DND-41 (cell line): ENCODE results near the gene TPRN.

ENCODE experiments used
- ATAC-seq: fragments of 200-7000 bp; cut with Tn5 transposase; 3 replicates; pipeline ENCODE4 v1.9.1; 2021; ENCODE audit warnings: low read depth; ENCODE audit not compliant: insufficient read depth
- DNase-seq: peaks from one replicate; pipeline ENCODE4 v3.0.0-alpha.2; 2020
- H2AFZ ChIP-seq: 2 replicates; pipeline ENCODE4 v1.6.0; 2012; ENCODE audit warnings: low read depth, low read length
- H3K27ac ChIP-seq: 2 replicates; pipeline ENCODE4 v1.5.1; 2012; ENCODE audit warnings: low read length, inconsistent platforms
- H3K27me3 ChIP-seq: fragments of 200-600 bp; sonication (generic); 2 replicates; pipeline ENCODE4 v1.6.0; 2012; ENCODE audit warnings: low read length, mild to moderate bottlenecking, inconsistent platforms; ENCODE audit not compliant: insufficient read depth, poor library complexity
- H3K36me3 ChIP-seq: 2 replicates; pipeline ENCODE4 v1.5.1; 2012; ENCODE audit warnings: low read length, inconsistent platforms; ENCODE audit not compliant: insufficient read depth
- H3K4me1 ChIP-seq: 2 replicates; pipeline ENCODE4 v1.5.1; 2012; ENCODE audit warnings: mild to moderate bottlenecking, low read length; ENCODE audit not compliant: insufficient read depth
- H3K4me2 ChIP-seq: 2 replicates; pipeline ENCODE4 v1.6.0; 2012; ENCODE audit warnings: mild to moderate bottlenecking, moderate library complexity, low read length, inconsistent platforms; ENCODE audit not compliant: insufficient read depth
- H3K4me3 ChIP-seq, 2 experiments: fragments of 200-600 bp in 1 of 2; shearing (Covaris generic) in 1 of 2; 2 replicates each; pipeline ENCODE4 v1.5.1; 2012 to 2016; ENCODE audit warnings: inconsistent platforms in 2 of 2, low read length in 2 of 2, mild to moderate bottlenecking in 2 of 2, low read depth in 1 of 2, moderate library complexity in 1 of 2
- H3K79me2 ChIP-seq: 2 replicates; pipeline ENCODE4 v1.6.0; 2012; ENCODE audit warnings: low read length, inconsistent platforms; ENCODE audit not compliant: insufficient read depth
- H3K9ac ChIP-seq: 2 replicates; pipeline ENCODE4 v1.6.0; 2012; ENCODE audit warnings: low read depth, mild to moderate bottlenecking, inconsistent platforms, low read length, moderate library complexity
- H3K9me3 ChIP-seq: 2 replicates; pipeline ENCODE4 v1.5.1; 2012; ENCODE audit warnings: low read length, moderate library complexity, mild to moderate bottlenecking, inconsistent platforms; ENCODE audit not compliant: insufficient read depth, severe bottlenecking
- H4K20me1 ChIP-seq: 2 replicates; pipeline ENCODE4 v1.6.0; 2012; ENCODE audit warnings: low read length; ENCODE audit not compliant: insufficient read depth
- CTCF ChIP-seq: IDR thresholded peaks from 2 replicates; pipeline ENCODE4 v1.5.1; 2012; ENCODE audit warnings: borderline replicate concordance, low read length, moderate library complexity, mild to moderate bottlenecking; ENCODE audit not compliant: poor library complexity, severe bottlenecking; ENCODE audit errors: extremely low read depth
- EZH2 ChIP-seq: IDR thresholded peaks from 3 replicates; pipeline ENCODE4 v1.6.1; 2012; ENCODE audit warnings: borderline replicate concordance, low read depth, mild to moderate bottlenecking, moderate library complexity, low read length, inconsistent platforms; ENCODE audit not compliant: severe bottlenecking

The TPRN gene

GRCh38 chr9:137198051-137198901, 2.3 kb downstream of the TPRN start:
- no peak overlapping the region for H3K27ac ChIP-seq
- peak overlapping the region; percentile 45; the same call in 1 of the 2 replicates for H3K9ac ChIP-seq
- peak overlapping the region; percentile 97 for H3K4me2 ChIP-seq
- TF ChIP-seq CTCF: no peak
- TF ChIP-seq EZH2: no peak
- peaks cover 25% of the 10 kb centered on the region for H4K20me1 ChIP-seq
- no peaks in the 10 kb centered on the region for H3K9me3 ChIP-seq
- no peaks in the 10 kb centered on the region; the same call in 1 of the 2 replicates for H3K36me3 ChIP-seq
- H3K27me3 ChIP-seq: no peaks in the 10 kb centered on the region
- H3K79me2 ChIP-seq: peaks cover 27% of the 10 kb centered on the region; the same call in 1 of the 2 replicates
- ATAC-seq (no peak), DNase-seq (no peak)
- no peak overlapping the region for H2AFZ ChIP-seq
- H3K4me1 ChIP-seq: peaks cover 47% of the 10 kb centered on the region
- H3K4me3 ChIP-seq: peak overlapping the region in 1 of 2 experiments; percentile 44; a peak in 1 of 4 replicates

GRCh38 chr9:137195525-137196220, 4.9 kb downstream of the TPRN start:
- H3K36me3 ChIP-seq: peaks cover 9% of the 10 kb centered on the region
- H3K27ac ChIP-seq: no peak overlapping the region
- peaks cover 12% of the 10 kb centered on the region; the same call in 1 of the 2 replicates for H3K79me2 ChIP-seq
- ATAC-seq: no peak
- H3K4me3 ChIP-seq: no peak overlapping the region
- no peak overlapping the region for H3K9ac ChIP-seq
- no peak for DNase-seq
- H3K9me3 ChIP-seq: no peaks in the 10 kb centered on the region
- TF ChIP-seq EZH2 (no peak), CTCF (no peak)
- no peak overlapping the region for H2AFZ ChIP-seq
- H3K4me1 ChIP-seq: peaks cover 29% of the 10 kb centered on the region
- H4K20me1 ChIP-seq: peaks cover 27% of the 10 kb centered on the region
- no peaks in the 10 kb centered on the region for H3K27me3 ChIP-seq
- H3K4me2 ChIP-seq: no peak overlapping the region

- Histone ChIP-seq H3K4me1 (peaks cover 36% of the 10 kb centered on the region), H4K20me1 (peaks cover 34% of the 10 kb centered on the region)
Observed at GRCh38 chr9:137194909-137195308, 5.6 kb downstream of the TPRN start.

More at GRCh38 chr9:137194909-137195308, 5.6 kb downstream of the TPRN start:
- H3K27ac ChIP-seq: no peak overlapping the region
- no peaks in the 10 kb centered on the region for H3K27me3 ChIP-seq
- no peak for ATAC-seq
- no peak overlapping the region for H2AFZ ChIP-seq
- H3K79me2 ChIP-seq: peaks cover 15% of the 10 kb centered on the region; the same call in 1 of the 2 replicates
- no peak overlapping the region for H3K4me3 ChIP-seq
- no peak overlapping the region for H3K9ac ChIP-seq
- H3K4me2 ChIP-seq: no peak overlapping the region
- no peak for TF ChIP-seq EZH2
- no peak for TF ChIP-seq CTCF
- H3K36me3 ChIP-seq: peaks cover 16% of the 10 kb centered on the region
- H3K9me3 ChIP-seq: no peaks in the 10 kb centered on the region
- no peak for DNase-seq
